H1 (cell line): ENCODE data around the gene COL16A1. TPM values are rescaled to one million over a fixed set of nuclear protein-coding genes. Genes with fewer than 3 reads are reported as not detected.

Experiments
- polyA plus RNA-seq, 7 experiments: library from polyadenylated mRNA; depleted of rRNA in 3 of 7; stranded (reverse) in 5 of 7; unstranded in 2 of 7; fragments of >200 nt in 5 of 7; fragments of 200-250 nt in 2 of 7; gene quantifications; 1 replicate in 5 of 7; 2 replicates in 1 of 7; 4 replicates in 1 of 7; pipeline versions ENCODE4 v1.2.1 to v1.2.3, GENCODE V29; 2011 to 2013; ENCODE audit warnings: missing spikeins in 2 of 7, mixed read lengths in 2 of 7
- total RNA-seq: library from RNA; stranded (reverse); fragmentation: NEBNext Ultra II Directional; extraction: Animal tissue kit (Norgen Biotek cat#: 25700); gene quantifications from 2 replicates; pipeline ENCODE4 v1.2.1, GENCODE V29; 2021
- TF ChIP-seq, protein P1 (sequence below): IDR thresholded peaks from 2 replicates; pipeline ENCODE4 v1.6.1; 2012; ENCODE audit warnings: inconsistent platforms

Gene COL16A1
- total and polyA plus RNA-seq, 2 of the 8 experiments (the other 6 are each of a cell fraction or from before 2014, with no cell fraction given): 2.0 to 10.5 TPM

DNA sequence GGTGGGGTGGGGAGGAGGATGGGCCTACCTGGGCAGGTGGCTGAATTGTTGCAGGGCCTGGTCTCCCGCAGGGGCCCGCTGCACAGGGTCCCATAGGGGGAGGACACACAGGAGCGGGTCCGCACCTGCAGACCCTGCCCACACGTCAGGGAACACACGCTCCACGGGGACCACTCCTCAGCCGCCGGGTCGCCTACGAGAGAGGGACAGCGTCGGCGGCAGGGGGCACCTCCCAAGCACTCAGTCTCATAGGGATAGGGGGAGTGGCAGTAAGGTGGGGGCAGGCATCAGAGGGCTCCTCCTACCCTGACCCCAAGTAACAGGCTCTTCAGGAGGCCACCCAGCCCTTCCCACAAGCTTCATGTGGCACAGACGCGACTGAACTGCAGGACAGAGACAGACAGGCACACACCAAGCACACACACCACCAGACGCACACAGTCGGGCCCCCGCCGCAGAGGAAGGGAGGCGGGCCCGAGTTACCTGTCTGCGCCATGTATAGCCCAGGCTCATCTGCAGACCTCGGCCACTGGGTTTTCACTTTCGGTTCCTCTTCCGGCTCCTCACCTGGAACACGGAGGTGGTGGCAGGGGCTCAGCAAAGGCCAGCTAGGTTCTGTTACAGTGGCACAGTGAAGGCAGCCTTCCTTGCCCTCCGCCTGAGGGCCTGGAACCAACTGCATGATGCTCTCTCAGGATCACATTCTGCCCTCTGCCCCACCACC lies 40.5 kb upstream of the COL16A1 start (continued):
- TF ChIP-seq, protein P1, sequence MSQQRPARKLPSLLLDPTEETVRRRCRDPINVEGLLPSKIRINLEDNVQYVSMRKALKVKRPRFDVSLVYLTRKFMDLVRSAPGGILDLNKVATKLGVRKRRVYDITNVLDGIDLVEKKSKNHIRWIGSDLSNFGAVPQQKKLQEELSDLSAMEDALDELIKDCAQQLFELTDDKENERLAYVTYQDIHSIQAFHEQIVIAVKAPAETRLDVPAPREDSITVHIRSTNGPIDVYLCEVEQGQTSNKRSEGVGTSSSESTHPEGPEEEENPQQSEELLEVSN: no peak
